Central memory CD8-positive, alpha-beta T cell (primary cell): ENCODE measurements around the gene C1S.

Experiments
- ATAC-seq: fragments of 150-1000 bp; cut with Tn5 transposase; replicated peaks from 2 replicates; pipeline ENCODE4 v1.10.0; 2022; ENCODE audit warnings: mild to moderate bottlenecking, moderate FRiP score, moderate number of reproducible peaks; ENCODE audit not compliant: poor library complexity, severe bottlenecking; ENCODE audit errors: extremely low read depth
- DNase-seq, 2 donors: peaks; one replicate each; pipeline ENCODE4 v3.0.0; 2021; ENCODE audit warnings: low spot score in 2 of 2
- H3K27ac Mint-ChIP-seq: one replicate; pipeline ENCODE4 v1.8.0; 2022; ENCODE audit warnings: low read depth, mild to moderate bottlenecking, moderate library complexity, mixed read lengths
- H3K27me3 Mint-ChIP-seq: one replicate; pipeline ENCODE4 v1.8.0; 2022; ENCODE audit warnings: mixed read lengths
- H3K36me3 Mint-ChIP-seq: one replicate; pipeline ENCODE4 v1.8.0; 2022; ENCODE audit warnings: mild to moderate bottlenecking, moderate library complexity, mixed read lengths; ENCODE audit not compliant: insufficient read depth
- H3K4me1 Mint-ChIP-seq: one replicate; pipeline ENCODE4 v1.8.0; 2022; ENCODE audit warnings: mixed read lengths
- H3K4me3 Mint-ChIP-seq: one replicate; pipeline ENCODE4 v1.8.0; 2022; ENCODE audit warnings: mild to moderate bottlenecking, moderate library complexity, mixed read lengths
- H3K9me3 Mint-ChIP-seq: one replicate; pipeline ENCODE4 v1.8.0; 2022; ENCODE audit warnings: mixed read lengths

The C1S gene

DNA sequence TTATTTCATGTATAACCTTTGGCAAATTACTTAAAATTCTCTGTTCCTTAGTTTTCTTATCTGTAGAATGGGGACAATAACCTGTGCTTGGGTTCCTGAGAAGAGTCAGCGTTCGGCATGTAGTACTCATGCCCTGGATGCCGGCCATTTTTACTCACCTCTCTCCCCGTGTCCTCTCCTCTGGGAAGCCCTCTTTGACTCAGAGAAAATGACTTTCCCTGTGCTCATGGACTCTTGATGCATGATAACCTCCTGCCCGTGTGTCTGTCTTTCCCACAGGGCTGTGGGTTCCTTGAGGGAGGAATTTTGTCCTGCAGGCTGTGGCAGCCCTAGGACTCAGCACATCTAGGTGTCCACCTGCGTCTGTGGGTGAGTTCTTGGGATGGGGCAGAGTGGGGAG, 54.3 kb downstream of the C1S start:
- Mint-ChIP-seq H3K9me3 (no peaks in the 10 kb centered on the region), H3K4me1 (peaks cover 19% of the 10 kb centered on the region), H3K4me3 (no peak overlapping the region), H3K27ac (peak overlapping the region; percentile 51), H3K36me3 (peaks cover 3% of the 10 kb centered on the region), H3K27me3 (no peaks in the 10 kb centered on the region)
- no peak for DNase-seq
- no peak for ATAC-seq

DNA sequence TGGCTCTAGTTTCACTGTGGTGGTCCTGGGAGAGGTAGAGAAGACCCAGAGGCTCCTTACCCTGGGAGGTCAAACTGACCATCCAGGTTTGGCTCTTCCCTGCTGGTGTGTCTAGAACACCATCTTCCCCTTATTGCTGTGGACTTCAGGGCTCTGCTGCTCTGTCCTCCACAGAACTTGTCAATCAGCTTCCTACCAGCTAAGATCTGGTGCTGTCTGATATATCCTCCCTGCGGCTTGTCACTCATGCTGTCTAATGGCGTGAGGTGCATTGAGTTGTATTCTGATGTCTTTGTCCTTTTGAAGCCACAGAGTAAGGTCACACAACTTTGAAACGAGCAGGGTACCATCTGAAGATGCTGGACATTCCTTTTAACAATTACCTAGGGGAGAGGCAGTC, 55.7 kb downstream of the C1S start:
- peaks cover 2% of the 10 kb centered on the region for H3K36me3 Mint-ChIP-seq
- H3K27ac Mint-ChIP-seq, result no peak overlapping the region
- H3K27me3 Mint-ChIP-seq, result no peaks in the 10 kb centered on the region
- DNase-seq (no peak), ATAC-seq (no peak)
- no peak overlapping the region for H3K4me3 Mint-ChIP-seq
- peaks cover 9% of the 10 kb centered on the region for H3K4me1 Mint-ChIP-seq
- H3K9me3 Mint-ChIP-seq, result no peaks in the 10 kb centered on the region

DNA sequence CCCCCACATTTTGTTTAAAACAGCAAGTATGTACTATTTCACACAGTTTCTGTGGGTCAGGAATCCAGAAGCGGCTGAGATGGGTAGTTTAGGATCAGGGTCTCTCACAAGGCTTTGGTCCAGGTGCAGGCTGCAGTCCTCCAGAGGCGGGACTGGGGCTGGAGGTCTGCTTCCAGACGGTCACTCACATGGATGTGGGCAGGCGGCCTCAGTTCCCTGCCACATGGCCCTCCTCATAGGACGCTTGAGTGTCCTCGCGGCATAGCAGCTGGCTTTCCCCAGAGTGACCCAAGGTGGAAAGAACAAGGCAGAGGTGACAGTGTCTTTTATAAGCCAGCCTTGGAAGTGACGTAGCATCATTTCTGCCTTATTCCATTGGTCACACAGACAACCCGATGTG, 56.4 kb downstream of the C1S start:
- no peaks in the 10 kb centered on the region for H3K9me3 Mint-ChIP-seq
- no peak for ATAC-seq
- H3K27me3 Mint-ChIP-seq, result no peaks in the 10 kb centered on the region
- no peak overlapping the region for H3K4me3 Mint-ChIP-seq
- peaks cover 2% of the 10 kb centered on the region for H3K36me3 Mint-ChIP-seq
- H3K4me1 Mint-ChIP-seq, result peaks cover 9% of the 10 kb centered on the region
- DNase-seq, result no peak
- no peak overlapping the region for H3K27ac Mint-ChIP-seq

DNA sequence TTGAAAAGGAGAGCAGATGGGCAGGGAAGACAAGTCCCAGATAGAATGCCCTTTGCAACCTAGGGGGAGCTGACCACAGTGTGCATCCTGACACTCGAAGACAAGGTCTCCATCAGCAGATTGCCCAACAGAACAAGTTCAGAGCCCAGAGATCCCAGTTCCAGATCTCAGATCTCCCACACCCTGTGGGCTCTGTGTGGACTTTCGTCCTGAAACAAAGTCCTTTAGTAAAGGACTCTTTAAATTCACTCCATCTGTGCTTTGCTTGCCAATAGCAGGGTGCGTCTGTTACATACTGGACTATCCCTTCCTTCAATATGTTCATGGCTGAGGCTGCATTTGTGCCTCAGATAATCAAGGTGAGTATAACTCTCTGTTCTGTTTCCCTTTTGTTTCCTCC, 57.2 kb downstream of the C1S start:
- DNase-seq, result no peak
- Mint-ChIP-seq H3K27ac (no peak overlapping the region), H3K36me3 (peaks cover 2% of the 10 kb centered on the region), H3K4me1 (peaks cover 9% of the 10 kb centered on the region), H3K4me3 (no peak overlapping the region), H3K27me3 (no peaks in the 10 kb centered on the region), H3K9me3 (no peaks in the 10 kb centered on the region)
- no peak for ATAC-seq

DNA sequence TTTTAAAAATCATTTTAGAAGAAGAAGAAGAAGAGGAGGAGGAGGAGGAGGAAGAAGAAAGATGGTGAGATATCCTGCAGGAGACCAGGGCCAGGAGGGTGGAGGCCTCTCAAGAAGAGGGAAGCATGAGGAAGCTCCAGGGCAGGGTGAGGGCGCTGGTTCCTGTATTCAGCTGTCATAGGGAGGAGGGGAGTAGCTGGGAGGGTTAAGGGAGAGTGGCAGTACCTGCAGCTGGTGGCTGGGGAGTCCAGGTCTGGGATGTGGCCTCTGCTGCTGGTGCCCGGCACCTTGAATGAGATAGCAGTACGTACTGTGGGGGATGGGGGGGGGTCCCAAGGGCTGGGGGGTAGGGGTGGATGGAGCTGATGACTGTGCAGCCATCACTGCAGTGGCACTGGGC, 58.4 kb downstream of the C1S start:
- no peak for DNase-seq
- Mint-ChIP-seq H3K27me3 (no peaks in the 10 kb centered on the region), H3K27ac (no peak overlapping the region), H3K9me3 (no peaks in the 10 kb centered on the region), H3K36me3 (peaks cover 2% of the 10 kb centered on the region), H3K4me1 (peaks cover 4% of the 10 kb centered on the region), H3K4me3 (no peak overlapping the region)
- no peak for ATAC-seq

DNA sequence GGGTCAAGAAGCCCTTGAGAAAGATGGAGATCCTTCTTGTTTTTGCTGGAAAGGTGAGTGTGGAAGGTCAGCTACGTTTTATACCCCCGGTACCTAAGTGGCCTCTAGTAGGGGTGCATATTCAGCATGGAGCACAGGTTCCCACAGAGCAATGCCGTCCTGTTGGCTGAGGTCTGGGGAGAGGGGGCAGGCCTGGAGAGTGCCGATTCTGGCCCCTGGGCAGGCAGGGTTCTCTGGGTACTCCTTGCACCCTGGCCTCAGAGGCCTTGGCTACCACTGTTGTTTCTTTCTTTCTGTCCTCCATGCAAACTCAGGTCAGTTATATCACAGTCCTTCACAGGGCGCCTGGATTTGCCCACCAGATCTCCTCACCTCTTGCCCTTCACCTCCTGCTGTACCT, 59.6 kb downstream of the C1S start:
- Mint-ChIP-seq H3K4me1 (no peaks in the 10 kb centered on the region), H3K27ac (no peak overlapping the region), H3K4me3 (no peak overlapping the region), H3K36me3 (peaks cover 2% of the 10 kb centered on the region), H3K27me3 (no peaks in the 10 kb centered on the region), H3K9me3 (no peaks in the 10 kb centered on the region)
- DNase-seq (no peak), ATAC-seq (no peak)
